A549 (cell line): ENCODE data around the gene PFN1.

Source experiments
- CBX8 ChIP-seq: fragments of 200-600 bp; sonication (generic); IDR thresholded peaks from 2 replicates; pipeline ENCODE4 v1.6.1; 2016
- CEBPB ChIP-seq, 2 experiments: fragments of >200 bp in 1 of 2; sonication (Bioruptor Twin) in 1 of 2; formaldehyde crosslinking in 1 of 2; IDR thresholded peaks; 2 replicates each; pipeline ENCODE4 v1.6.1; 2012 to 2016
- CTCF ChIP-seq: fragments of >200 bp; sonication (Bioruptor Twin); formaldehyde crosslinking; IDR thresholded peaks from 3 replicates; pipeline ENCODE4 v1.5.1; 2016
- EHMT2 ChIP-seq: fragments of 200-600 bp; sonication (generic); IDR thresholded peaks from 2 replicates; pipeline ENCODE4 v1.6.1; 2016; ENCODE audit warnings: antibody characterized with exemption, low read depth, mild to moderate bottlenecking, moderate library complexity
- ELK1 ChIP-seq: fragments of 150-350 bp; IDR thresholded peaks from 2 replicates; pipeline ENCODE4 v1.6.1; 2014; ENCODE audit warnings: low read depth, mild to moderate bottlenecking, low read length
- KDM1A ChIP-seq: fragments of 200-600 bp; sonication (generic); IDR thresholded peaks from 2 replicates; pipeline ENCODE4 v1.6.1; 2016; ENCODE audit warnings: low read depth, mild to moderate bottlenecking
- MAZ ChIP-seq: fragments of 150-350 bp; IDR thresholded peaks from 2 replicates; pipeline ENCODE4 v1.6.1; 2014; ENCODE audit warnings: antibody characterized with exemption, low read depth, low read length, borderline replicate concordance
- MYC ChIP-seq: IDR thresholded peaks from 2 replicates; pipeline ENCODE4 v1.6.1; 2012; ENCODE audit warnings: mild to moderate bottlenecking, inconsistent platforms, low read length, improper control_type of control experiment, borderline replicate concordance
- RAD21 ChIP-seq, 2 experiments: fragments of >200 bp in 1 of 2; sonication (Bioruptor Twin) in 1 of 2; formaldehyde crosslinking in 1 of 2; IDR thresholded peaks in 1 of 2; conservative IDR thresholded peaks in 1 of 2; 2 replicates in 1 of 2; 3 replicates in 1 of 2; pipeline ENCODE4 v1.6.1; 2012 to 2018; ENCODE audit warnings: inconsistent platforms in 1 of 2
- RCOR1 ChIP-seq: fragments of 150-350 bp; IDR thresholded peaks from 2 replicates; pipeline ENCODE4 v1.6.1; 2014; ENCODE audit warnings: antibody characterized with exemption, low read length, low read depth
- SMC3 ChIP-seq: fragments of >200 bp; sonication (Bioruptor Twin); formaldehyde crosslinking; IDR thresholded peaks from 3 replicates; pipeline ENCODE4 v1.6.1; 2018; ENCODE audit warnings: inconsistent platforms
- ZFP36 ChIP-seq: fragments of 450-650 bp; IDR thresholded peaks from 2 replicates; pipeline ENCODE4 v1.6.1; 2014; ENCODE audit warnings: borderline replicate concordance; ENCODE audit not compliant: partially characterized antibody

DNA sequence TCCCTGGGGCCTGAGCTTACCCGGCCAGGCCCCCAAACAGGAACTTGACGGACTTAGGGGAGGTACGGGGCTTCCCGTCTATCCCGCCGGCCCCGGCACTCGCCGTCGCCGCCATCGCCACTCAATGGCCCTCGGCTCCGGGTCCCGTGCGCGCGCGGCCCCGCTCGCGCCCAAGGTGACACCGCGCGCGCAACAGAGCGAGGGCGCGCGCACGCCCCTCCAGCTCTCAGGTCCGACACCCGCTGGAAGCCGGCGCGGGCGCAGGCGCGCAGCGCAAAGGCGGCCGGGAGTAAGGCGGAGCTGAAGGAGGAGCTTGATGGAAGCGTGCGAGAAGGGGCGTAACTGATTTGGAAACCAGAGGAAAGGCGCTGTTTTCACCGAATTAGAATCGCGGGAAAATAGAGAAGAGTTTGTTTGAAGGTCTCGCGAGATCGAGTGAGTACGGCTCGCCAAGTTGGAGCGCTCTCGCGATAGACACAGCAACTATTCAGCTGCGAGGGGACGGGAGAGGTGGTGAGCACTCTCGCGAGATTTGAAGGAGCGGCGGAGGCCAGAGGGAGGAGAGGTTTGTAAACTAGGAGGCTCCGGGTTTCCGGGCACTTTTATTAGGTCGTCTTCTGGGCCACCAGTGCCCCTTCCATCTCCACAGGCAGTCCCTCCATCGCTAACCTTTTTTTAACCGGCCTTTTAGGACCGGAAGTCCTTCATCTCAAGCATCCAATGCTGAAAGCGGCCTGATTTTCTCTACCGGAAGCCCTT, 8.4 kb downstream of the PFN1 start, which contains the start of the genes RNF167 and SLC25A11:
- TF ChIP-seq MYC: peak; percentile 68; the same call in 1 of the 2 replicates
- TF ChIP-seq RAD21 (conservative IDR thresholded peaks at IDR 0.05 in 1 of 2, IDR thresholded peaks at IDR 0.05 in 1 of 2): 0 out of 5 replicates have a peak, but pooled peaks of 1 of the 2 experiments have one; percentile 5
- TF ChIP-seq RCOR1: no peak
- no peak for TF ChIP-seq CTCF
- no peak for TF ChIP-seq SMC3
- TF ChIP-seq CBX8: no peak
- no peak for TF ChIP-seq ELK1
- TF ChIP-seq MAZ: 0 out of 2 replicates have a peak, but pooled peaks have one; percentile 30
- no peak for TF ChIP-seq KDM1A
- TF ChIP-seq EHMT2: no peak
- no peak for TF ChIP-seq ZFP36
- TF ChIP-seq CEBPB (IDR thresholded peaks at IDR 0.05): peak in 1 of 2 experiments; percentile 24; a peak in 1 of 4 replicates
